Fibroblast of pulmonary artery (primary cell): Measurements from ENCODE around the gene SYT14.
"Not testable (repeated sequence)": the region's sequence is repeated elsewhere in the genome, so short reads cannot be mapped to it uniquely, and the experiment has no call there.

ENCODE experiments used
- DNase-seq: peaks from one replicate; pipeline ENCODE4 v3.0.0-alpha.2; 2010; ENCODE audit warnings: low read depth
- H3K4me3 ChIP-seq: replicated peaks from 2 replicates; pipeline ENCODE4 v1.5.1; 2011; ENCODE audit warnings: low read depth, mild to moderate bottlenecking, control low read depth, low read length, moderate library complexity
- TF ChIP-seq, protein P1 (sequence below): IDR thresholded peaks from 2 replicates; pipeline ENCODE4 v1.5.1; 2011; ENCODE audit warnings: mild to moderate bottlenecking, control low read depth, low read length, inconsistent platforms; ENCODE audit errors: missing control alignments

Gene SYT14

DNA sequence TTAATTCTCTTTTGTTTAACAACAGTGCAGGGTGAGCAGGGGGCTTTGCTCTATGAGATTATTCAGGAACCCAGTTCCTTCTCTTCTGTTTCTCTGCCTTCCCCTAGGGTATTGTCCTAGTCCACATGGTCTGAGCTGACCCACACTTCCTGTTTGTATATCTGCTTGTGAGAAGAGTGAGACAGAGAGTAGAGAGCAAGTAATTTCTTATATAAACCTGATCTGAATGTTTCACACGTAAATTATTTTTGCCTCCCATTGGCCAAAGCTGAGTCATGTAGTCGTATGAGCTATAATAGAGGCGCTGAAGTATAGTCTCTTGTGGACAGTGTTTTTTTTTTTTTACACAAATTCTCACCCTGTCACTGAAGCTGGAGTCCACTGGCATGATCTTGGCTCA lies 160.3 kb downstream of the SYT14 start:
- no peak for DNase-seq

DNA sequence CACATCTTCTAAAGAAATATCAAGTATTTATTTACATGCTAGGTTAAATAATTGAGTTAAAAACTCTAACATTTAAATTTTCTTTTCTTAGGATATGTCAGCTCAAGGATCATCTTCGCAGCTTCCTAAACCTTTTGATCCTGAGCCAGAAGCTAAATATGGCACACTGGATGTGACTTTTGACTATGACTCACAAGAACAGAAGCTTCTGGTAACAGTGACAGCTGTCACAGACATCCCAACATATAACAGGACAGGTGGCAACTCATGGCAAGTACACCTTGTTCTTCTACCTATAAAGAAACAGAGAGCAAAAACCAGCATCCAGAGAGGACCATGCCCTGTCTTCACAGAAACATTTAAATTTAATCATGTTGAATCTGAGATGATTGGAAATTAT lies 161.9 kb downstream of the SYT14 start:
- no peak for DNase-seq
- TF ChIP-seq, protein P1, sequence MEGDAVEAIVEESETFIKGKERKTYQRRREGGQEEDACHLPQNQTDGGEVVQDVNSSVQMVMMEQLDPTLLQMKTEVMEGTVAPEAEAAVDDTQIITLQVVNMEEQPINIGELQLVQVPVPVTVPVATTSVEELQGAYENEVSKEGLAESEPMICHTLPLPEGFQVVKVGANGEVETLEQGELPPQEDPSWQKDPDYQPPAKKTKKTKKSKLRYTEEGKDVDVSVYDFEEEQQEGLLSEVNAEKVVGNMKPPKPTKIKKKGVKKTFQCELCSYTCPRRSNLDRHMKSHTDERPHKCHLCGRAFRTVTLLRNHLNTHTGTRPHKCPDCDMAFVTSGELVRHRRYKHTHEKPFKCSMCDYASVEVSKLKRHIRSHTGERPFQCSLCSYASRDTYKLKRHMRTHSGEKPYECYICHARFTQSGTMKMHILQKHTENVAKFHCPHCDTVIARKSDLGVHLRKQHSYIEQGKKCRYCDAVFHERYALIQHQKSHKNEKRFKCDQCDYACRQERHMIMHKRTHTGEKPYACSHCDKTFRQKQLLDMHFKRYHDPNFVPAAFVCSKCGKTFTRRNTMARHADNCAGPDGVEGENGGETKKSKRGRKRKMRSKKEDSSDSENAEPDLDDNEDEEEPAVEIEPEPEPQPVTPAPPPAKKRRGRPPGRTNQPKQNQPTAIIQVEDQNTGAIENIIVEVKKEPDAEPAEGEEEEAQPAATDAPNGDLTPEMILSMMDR, result no peak
- H3K4me3 ChIP-seq, result no peak overlapping the region

More for the DNA sequence above, 160.3 kb downstream of the SYT14 start:
- TF ChIP-seq, protein P1, result no peak
- H3K4me3 ChIP-seq, result no peak overlapping the region

DNA sequence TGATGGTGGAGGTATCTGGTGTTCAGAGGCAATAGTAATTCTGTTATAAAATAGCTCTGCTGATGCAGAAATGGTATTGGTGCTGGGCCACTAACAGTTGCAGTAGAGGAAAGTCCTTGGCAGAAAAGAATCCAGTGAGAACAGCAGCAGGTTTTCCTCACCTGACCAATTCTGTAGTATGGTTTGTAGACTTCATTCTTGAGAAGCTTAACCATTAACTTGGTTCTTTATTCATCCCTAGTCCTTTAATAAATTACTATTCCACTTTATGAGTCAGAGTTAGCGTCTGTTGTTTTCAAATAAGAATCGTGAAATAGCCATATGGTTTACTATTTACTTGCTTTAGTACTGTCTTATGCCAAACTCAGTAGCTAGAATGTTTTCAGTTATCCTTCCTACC lies 166.1 kb downstream of the SYT14 start:
- no peak for DNase-seq
- H3K4me3 ChIP-seq, result no peak overlapping the region
- TF ChIP-seq, protein P1, result no peak

DNA sequence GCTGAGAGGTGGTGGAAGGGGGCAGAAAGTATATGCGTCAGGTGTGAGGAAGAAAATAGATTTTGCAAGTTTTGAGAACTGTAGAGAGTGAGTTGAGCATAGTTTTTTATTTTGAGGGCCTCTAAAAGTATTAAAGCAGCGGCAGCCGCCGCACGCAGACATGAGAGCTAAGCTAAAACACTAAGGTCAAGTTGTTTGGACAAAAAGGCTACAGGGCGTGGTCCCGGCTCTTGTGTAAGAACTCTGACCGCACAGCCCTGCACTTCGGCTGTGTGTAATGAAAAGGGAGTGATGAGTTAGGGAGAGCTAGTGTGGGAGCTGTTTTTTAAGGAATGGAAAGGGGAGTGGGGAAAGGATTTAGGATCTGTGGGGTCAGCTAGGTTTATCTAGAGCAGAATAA lies 174.9 kb downstream of the SYT14 start:
- not testable (repeated sequence) for DNase-seq, H3K4me3 ChIP-seq

DNA sequence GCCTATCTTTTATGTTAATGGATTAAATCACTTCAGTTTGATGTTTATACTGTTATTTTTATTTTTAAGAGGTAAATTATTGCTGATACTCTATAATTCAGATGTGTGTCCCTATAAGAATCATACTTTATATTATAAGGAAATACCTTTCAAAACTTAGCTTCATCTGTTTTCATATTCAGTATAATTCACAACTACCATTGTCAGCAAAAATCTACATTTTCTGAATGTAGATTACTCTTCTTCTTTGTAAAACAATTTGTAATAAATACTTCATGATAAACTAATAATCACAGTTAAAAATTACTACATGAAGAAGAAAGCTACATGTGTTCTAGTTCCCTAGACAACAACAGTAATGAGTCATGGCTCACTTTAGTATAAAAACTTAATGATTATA lies 179.2 kb downstream of the SYT14 start:
- H3K4me3 ChIP-seq, result no peak overlapping the region
- no peak for DNase-seq
- TF ChIP-seq, protein P1, result no peak

DNA sequence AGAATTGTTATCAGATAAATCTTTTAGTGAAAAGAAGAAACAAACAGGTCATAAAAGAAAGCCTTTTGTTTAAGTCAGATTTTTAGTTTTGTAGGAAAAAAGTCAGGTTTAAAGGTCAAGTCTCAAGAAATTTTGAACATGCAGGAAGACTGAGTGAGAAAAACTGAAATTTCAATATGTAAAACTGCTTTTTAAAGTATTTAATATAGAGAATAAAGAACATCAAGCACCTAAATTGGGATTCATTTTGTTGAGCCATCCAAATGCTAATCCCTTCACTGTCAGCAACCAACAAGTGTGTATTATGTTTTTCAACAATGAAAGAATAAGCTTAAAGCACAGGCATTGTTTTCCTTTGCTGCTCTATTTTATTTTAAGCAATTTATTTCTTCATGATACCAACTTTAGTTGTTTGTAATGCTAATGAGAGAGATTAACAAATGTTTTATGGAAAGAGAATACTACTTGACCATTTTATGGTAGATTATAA lies 179.7 kb downstream of the SYT14 start:
- no peak for DNase-seq
- H3K4me3 ChIP-seq, result no peak overlapping the region
- TF ChIP-seq, protein P1, result no peak

DNA sequence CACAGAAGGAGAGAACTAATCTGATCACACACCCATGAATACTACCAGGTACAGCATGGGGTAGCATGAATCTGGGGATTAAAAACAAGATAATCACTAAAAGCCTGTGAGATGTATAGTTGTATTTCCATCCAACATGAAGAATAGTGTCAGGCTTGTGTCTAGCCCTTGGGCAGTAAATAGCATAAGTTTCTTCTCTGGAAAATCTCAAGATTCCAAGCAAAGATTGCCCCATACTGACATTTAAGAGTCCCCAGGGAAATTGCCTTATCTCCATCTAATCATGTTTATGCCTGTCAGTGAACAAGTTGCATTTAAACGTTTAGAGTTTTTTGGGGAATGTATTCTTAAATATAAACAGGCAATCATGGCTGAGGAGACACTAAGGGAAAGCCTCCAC lies 185.4 kb downstream of the SYT14 start:
- DNase-seq, result no peak
- TF ChIP-seq, protein P1, result no peak
- H3K4me3 ChIP-seq, result no peak overlapping the region
